Ovary (tissue), 3 donors: ENCODE data around the gene YBX2.

Experiments
- EP300 ChIP-seq: sonication (generic); formaldehyde crosslinking; IDR thresholded peaks from one replicate; pipeline ENCODE4 v1.6.1; 2017; ENCODE audit warnings: antibody characterized with exemption
- POLR2A ChIP-seq: fragments of 450-650 bp; IDR thresholded peaks from one replicate; pipeline ENCODE4 v1.6.1; 2017; ENCODE audit warnings: antibody characterized with exemption, mild to moderate bottlenecking, moderate library complexity
- TF ChIP-seq, protein P1 (sequence below), 3 donors: fragments of 450-650 bp in 2 of 3; fragments of 200-600 bp in 1 of 3; IDR thresholded peaks; one replicate each; pipeline versions ENCODE4 v1.5.1 to v1.8.0; 2016 to 2022; ENCODE audit warnings: antibody characterized with exemption in 3 of 3, mild to moderate bottlenecking in 1 of 3
- donor health status: DM: no; HTN: no; CAD: no.

DNA sequence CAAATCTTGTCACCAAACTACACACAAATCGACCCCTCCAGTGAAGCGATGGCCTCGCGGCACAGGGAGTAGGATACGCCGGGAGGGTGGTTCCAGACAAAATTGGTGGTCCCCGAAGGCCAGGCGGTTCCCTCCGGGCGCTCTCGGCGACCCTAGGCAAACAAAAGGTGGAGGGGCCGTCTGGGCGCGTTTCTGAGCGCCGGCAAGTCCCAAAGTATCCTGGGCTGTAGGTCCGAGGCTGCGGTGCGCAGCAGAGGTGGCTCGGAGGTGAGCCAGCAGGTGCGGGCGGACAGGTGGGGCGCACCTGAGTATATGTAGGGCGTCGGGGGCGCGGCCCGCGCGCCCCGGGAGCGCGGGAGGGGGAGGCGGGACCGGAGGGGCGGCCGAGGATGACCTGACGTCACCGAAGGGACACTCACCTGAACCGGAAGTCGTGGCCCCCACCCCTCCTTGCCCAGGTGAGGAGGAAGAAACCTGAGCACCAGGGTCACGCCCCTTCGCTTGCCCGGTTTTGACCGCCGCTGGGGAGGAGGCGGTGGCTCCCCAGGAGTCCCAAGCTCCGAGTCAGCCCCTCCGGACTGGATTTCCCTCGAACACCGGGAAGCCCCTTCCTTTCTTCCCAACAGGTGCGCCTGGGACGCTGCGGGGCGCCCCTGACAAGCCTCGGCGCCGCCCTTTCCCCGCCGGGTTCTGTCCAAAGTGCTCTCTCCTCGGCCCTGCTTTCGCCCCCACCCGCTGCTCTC is 32.1 kb downstream of the YBX2 start, which contains the start of gene CLDN7:
- TF ChIP-seq POLR2A (no peak), EP300 (no peak)
- TF ChIP-seq, protein P1, sequence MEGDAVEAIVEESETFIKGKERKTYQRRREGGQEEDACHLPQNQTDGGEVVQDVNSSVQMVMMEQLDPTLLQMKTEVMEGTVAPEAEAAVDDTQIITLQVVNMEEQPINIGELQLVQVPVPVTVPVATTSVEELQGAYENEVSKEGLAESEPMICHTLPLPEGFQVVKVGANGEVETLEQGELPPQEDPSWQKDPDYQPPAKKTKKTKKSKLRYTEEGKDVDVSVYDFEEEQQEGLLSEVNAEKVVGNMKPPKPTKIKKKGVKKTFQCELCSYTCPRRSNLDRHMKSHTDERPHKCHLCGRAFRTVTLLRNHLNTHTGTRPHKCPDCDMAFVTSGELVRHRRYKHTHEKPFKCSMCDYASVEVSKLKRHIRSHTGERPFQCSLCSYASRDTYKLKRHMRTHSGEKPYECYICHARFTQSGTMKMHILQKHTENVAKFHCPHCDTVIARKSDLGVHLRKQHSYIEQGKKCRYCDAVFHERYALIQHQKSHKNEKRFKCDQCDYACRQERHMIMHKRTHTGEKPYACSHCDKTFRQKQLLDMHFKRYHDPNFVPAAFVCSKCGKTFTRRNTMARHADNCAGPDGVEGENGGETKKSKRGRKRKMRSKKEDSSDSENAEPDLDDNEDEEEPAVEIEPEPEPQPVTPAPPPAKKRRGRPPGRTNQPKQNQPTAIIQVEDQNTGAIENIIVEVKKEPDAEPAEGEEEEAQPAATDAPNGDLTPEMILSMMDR (IDR thresholded peaks at IDR 0.05) = no peak
